Femur (tissue), 1 donor: ENCODE results near the gene C5orf15.

ENCODE experiments used
- DNase-seq: peaks from one replicate; pipeline ENCODE4 v3.0.0-alpha.2; 2017

C5orf15 gene

GRCh38 chr5:133935667-133935940 lies 32.8 kb downstream of the C5orf15 start:
- DNase-seq = no peak

- no peak for DNase-seq
Measured at GRCh38 chr5:133934822-133935666, 33.4 kb downstream of the C5orf15 start.

- DNase-seq = no peak
Measured at GRCh38 chr5:133934311-133934710, 34.1 kb downstream of the C5orf15 start.

- no peak for DNase-seq
Measured at GRCh38 chr5:133933670-133934295, 34.6 kb downstream of the C5orf15 start.

GRCh38 chr5:133933169-133933509 lies 35.3 kb downstream of the C5orf15 start:
- DNase-seq = no peak

- peak; percentile 64 for DNase-seq
Measured at GRCh38 chr5:133932441-133933168, 35.8 kb downstream of the C5orf15 start.

GRCh38 chr5:133931546-133931945 lies 36.9 kb downstream of the C5orf15 start:
- DNase-seq = no peak

- DNase-seq = no peak
Measured at GRCh38 chr5:133930813-133931090, 37.7 kb downstream of the C5orf15 start.

GRCh38 chr5:133930061-133930812 lies 38.2 kb downstream of the C5orf15 start:
- peak; percentile 57 for DNase-seq

GRCh38 chr5:133928587-133929393 lies 39.6 kb downstream of the C5orf15 start:
- DNase-seq = no peak

- no peak for DNase-seq
Measured at GRCh38 chr5:133927300-133928180, 40.9 kb downstream of the C5orf15 start.

GRCh38 chr5:133926489-133927299 lies 41.7 kb downstream of the C5orf15 start:
- no peak for DNase-seq

GRCh38 chr5:133925866-133926488 lies 42.4 kb downstream of the C5orf15 start:
- no peak for DNase-seq

GRCh38 chr5:133925269-133925668 lies 43.2 kb downstream of the C5orf15 start:
- DNase-seq = no peak

- DNase-seq = no peak
Measured at GRCh38 chr5:133924221-133924920, 44.1 kb downstream of the C5orf15 start.

GRCh38 chr5:133921979-133922378 lies 46.4 kb downstream of the C5orf15 start:
- DNase-seq = no peak

GRCh38 chr5:133921069-133921468 lies 47.4 kb downstream of the C5orf15 start:
- DNase-seq = no peak

GRCh38 chr5:133919148-133920136 lies 49.0 kb downstream of the C5orf15 start:
- no peak for DNase-seq
